GM06990 (cell line): Measurements from ENCODE around the gene DTNB.
"Not testable (repeated sequence)": the region's sequence is repeated elsewhere in the genome, so short reads cannot be mapped to it uniquely, and the experiment has no call there.

Source experiments
- DNase-seq: peaks from one replicate; pipeline ENCODE4 v3.0.0-alpha.2; 2011; ENCODE audit not compliant: insufficient read length; ENCODE audit errors: extremely low read depth
- H3K27me3 ChIP-seq: replicated peaks from 2 replicates; pipeline ENCODE4 v1.6.0; 2011; ENCODE audit warnings: low read length; ENCODE audit not compliant: control insufficient read depth, insufficient read depth
- H3K36me3 ChIP-seq: 2 replicates; pipeline ENCODE4 v1.5.1; 2011; ENCODE audit warnings: low read length; ENCODE audit not compliant: control insufficient read depth, insufficient read depth
- H3K4me3 ChIP-seq: replicated peaks from 2 replicates; pipeline ENCODE4 v1.5.1; 2011; ENCODE audit warnings: low read depth, mild to moderate bottlenecking, control low read depth, low read length
- TF ChIP-seq, protein P1 (sequence below): IDR thresholded peaks from 2 replicates; pipeline ENCODE4 v1.5.1; 2011; ENCODE audit warnings: low read length, control low read depth, mild to moderate bottlenecking, inconsistent platforms; ENCODE audit not compliant: insufficient read depth, poor library complexity, severe bottlenecking

DTNB gene

DNA sequence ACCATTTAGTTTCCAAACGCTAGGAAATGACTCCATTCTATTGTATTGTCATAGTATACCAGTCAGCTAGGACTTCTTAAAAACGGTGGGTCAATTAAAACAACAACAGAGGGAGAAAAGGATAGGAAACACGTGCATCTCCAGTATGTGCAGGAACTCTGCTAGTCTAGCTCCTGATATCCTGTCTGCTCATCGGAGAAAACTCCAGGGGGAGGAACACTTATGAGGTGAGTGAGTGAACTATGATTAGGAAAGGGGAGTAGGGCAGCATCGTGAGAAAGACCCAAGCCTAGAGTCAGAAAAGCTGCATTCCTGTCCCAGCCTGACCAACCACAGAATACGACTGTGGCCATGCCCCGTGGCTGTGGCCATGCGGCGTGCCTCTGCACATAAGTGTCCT, 34.2 kb downstream of the DTNB start:
- H3K4me3 ChIP-seq = no peak overlapping the region
- no peaks in the 10 kb centered on the region for H3K36me3 ChIP-seq
- DNase-seq = no peak
- no peaks in the 10 kb centered on the region for H3K27me3 ChIP-seq
- TF ChIP-seq, protein P1, sequence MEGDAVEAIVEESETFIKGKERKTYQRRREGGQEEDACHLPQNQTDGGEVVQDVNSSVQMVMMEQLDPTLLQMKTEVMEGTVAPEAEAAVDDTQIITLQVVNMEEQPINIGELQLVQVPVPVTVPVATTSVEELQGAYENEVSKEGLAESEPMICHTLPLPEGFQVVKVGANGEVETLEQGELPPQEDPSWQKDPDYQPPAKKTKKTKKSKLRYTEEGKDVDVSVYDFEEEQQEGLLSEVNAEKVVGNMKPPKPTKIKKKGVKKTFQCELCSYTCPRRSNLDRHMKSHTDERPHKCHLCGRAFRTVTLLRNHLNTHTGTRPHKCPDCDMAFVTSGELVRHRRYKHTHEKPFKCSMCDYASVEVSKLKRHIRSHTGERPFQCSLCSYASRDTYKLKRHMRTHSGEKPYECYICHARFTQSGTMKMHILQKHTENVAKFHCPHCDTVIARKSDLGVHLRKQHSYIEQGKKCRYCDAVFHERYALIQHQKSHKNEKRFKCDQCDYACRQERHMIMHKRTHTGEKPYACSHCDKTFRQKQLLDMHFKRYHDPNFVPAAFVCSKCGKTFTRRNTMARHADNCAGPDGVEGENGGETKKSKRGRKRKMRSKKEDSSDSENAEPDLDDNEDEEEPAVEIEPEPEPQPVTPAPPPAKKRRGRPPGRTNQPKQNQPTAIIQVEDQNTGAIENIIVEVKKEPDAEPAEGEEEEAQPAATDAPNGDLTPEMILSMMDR = no peak

DNA sequence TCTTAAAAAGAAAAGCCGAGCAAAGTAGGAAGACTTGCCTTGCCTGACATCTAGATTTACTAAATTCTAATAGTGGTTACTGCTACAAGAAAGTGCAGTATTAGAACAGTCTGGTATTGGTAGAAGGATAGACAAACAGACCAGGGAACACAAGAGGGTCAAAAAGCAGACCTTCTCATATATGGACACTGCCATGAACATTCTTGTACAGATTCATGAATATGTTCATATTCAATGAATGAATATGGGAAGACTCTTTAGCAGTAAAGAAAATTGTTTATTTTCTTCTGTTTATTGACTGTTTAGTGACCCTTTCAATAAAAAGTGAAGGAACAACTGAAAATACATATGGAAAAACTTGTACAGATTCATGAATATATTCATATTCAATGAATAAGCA, 37.6 kb downstream of the DTNB start:
- no peak overlapping the region for H3K4me3 ChIP-seq
- TF ChIP-seq, protein P1 = no peak
- no peaks in the 10 kb centered on the region for H3K36me3 ChIP-seq
- no peaks in the 10 kb centered on the region for H3K27me3 ChIP-seq
- DNase-seq = no peak

DNA sequence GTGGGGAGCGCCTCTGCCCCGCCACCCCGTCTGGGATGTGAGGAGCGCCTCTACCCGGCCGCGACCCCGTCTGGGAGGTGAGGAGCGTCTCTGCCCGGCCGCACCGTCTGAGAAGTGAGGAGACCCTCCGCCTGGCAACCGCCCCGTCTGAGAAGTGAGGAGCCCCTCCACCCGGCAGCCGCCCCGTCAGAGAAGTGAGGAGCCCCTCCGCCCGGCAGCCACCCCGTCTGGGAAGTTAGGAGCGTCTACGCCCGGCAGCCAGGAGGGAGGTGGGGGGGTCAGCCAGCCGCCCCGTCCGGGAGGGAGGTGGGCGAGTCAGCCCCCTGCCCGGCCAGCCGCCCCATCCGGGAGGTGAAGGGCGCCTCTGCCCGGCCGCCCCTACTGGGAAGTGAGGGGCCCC, 39.6 kb downstream of the DTNB start:
- H3K27me3 ChIP-seq, H3K36me3 ChIP-seq, DNase-seq, H3K4me3 ChIP-seq: not testable (repeated sequence)

DNA sequence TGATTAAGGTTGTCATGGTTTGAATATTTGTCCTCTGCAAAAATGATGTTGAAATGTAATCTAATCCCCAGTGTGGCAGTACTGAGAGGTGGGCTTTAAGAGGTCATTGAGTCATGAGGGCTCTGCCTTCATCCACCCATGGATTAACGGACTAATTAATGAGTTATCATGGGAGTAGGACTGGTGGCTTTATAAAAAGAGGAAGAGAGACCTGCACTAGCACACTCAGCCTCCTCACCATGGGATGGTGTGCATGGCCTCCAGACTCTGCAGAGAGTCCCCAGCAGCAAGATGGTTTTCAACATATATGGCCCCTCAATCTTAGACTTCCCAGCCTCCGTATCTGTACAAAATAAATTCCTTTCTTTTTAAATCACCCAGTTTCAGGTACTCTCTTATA, 41.0 kb downstream of the DTNB start:
- Histone ChIP-seq H3K27me3 (no peaks in the 10 kb centered on the region), H3K4me3 (no peak overlapping the region), H3K36me3 (no peaks in the 10 kb centered on the region)
- no peak for DNase-seq
- TF ChIP-seq, protein P1 = no peak

DNA sequence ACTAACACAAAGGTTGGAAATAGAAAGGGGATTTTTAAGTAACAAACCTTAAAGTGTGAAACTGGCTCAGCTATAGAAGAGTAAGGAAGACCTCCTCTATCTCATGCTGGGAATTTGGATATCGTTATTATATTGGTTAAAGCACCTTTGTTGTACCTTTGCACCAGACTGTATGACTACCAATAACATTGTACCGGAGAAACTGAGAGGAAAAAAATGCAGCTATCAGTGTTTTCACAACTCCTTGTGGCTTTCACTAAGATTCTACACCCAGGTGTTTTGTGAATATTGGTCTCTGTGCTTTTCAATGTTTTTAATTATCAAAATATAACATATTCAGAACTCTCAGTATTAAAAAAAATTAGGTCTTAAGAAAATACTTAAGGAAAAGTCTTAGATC, 48.7 kb downstream of the DTNB start:
- H3K36me3 ChIP-seq = no peaks in the 10 kb centered on the region
- no peak for DNase-seq
- H3K27me3 ChIP-seq = no peaks in the 10 kb centered on the region

DNA sequence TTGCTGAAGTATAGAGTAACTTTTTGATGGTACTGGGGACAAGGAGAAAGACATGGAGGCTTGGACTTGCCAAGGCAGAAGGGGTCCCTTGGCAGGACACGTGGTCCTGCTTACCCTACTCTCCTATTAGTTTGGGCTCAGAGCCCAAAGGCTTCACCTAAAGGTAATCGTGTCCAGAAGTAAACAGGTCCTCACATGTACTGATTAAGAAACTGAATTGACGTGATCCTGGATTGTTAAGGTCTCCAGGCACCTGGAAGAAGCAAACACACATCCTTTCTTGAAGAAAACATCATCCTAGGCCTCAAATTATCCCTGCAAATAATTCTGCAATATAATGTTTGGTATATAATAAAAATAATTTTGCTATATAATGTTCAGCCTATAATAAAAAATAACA, 50.0 kb downstream of the DTNB start:
- TF ChIP-seq, protein P1 = no peak
- no peak overlapping the region for H3K4me3 ChIP-seq
- H3K27me3 ChIP-seq = no peaks in the 10 kb centered on the region
- H3K36me3 ChIP-seq = no peaks in the 10 kb centered on the region
- no peak for DNase-seq

More for the DNA sequence above, 48.7 kb downstream of the DTNB start:
- TF ChIP-seq, protein P1 = no peak
- H3K4me3 ChIP-seq = no peak overlapping the region
